ENCODE results near the gene SMG7. TPM values are rescaled to one million over a fixed set of nuclear protein-coding genes. Genes with fewer than 3 reads are reported as not detected.

Gene SMG7
- 29.4 to 39.8 TPM (median 34.5 TPM) in 5 replicates for total RNA-seq (2022; extraction: Qiagen RNA extraction)

DNA sequence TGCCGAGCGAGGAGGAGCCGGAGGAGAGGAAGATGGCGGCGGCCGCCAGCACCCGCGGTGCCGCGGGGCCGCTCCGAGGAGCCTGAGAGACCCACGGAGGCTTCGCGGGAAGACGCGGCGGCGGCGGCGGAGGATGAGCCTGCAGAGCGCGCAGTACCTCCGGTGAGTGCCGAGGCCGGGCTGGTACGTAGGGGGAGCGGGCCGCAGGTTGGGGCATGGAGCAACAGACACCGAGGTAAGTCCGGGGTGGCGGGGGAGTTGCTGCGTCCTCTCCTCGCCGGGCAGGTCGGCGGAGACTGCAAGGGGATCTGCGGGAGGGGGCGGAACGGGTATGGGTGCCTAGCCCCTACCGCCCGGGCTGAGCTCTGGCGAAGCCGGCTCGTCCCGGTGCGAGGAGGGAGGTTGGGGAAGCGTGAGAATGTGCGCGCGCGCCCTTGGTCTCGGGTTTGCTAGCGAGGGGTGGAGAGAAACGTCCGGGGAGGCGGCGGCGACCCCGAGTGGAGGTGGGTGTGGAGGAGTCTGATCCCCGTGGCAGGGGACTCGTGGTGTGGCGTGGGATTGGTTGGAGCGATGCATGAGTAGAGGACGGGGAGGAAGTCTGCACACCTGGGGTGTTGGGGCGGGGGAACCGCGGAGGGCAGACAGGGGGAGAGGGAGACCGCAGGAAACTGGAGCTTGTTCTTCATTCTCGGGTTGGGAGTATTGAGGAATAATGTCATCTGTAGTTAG lies at the start of gene SMG7:
SMG7 (plus strand) TSS at position 12 of the 729 bp plus-strand sequence; CDS start at position 134, 122 bp downstream.

GRCh38 chr1:183590244-183591191 lies 118.2 kb downstream of the SMG7 start, which contains the start of gene NCF2:
TSS of gene NCF2 (minus strand) at chr1:183590459. CDS start at chr1:183590329, 130 bp downstream.

Other genes starting within 250 kb of the SMG7 start
- 0.35 to 0.71 TPM (median 0.51 TPM) in 5 replicates for gene NMNAT2, start 54.1 kb upstream of the SMG7 start, total RNA-seq (2022; extraction: Qiagen RNA extraction)
- gene NCF2, start 118.0 kb downstream of the SMG7 start, total RNA-seq (2022; extraction: Qiagen RNA extraction): 0.68 to 3.3 TPM (median 1.3 TPM) in 5 replicates
- gene ARPC5, start 163.3 kb downstream of the SMG7 start, total RNA-seq (2022; extraction: Qiagen RNA extraction): 146 to 219 TPM (median 172 TPM) in 5 replicates
- gene APOBEC4, start 180.8 kb downstream of the SMG7 start, total RNA-seq (2022; extraction: Qiagen RNA extraction): not detected in 5 replicates

Data from A549 treated with Hydrocortisone at 1 μM for 4 hours (cell line).